A549 treated with ZK216348 at 1 μM for 4 hours (cell line): ENCODE results near the gene CDCP1. TPM values are rescaled to one million over a fixed set of nuclear protein-coding genes. Genes with fewer than 3 reads are reported as not detected.

Source experiments
- total RNA-seq: library from RNA; stranded (reverse); fragments of 200-300 nt; extraction: Qiagen RNA extraction; gene quantifications from 5 replicates; pipeline ENCODE4 v1.2.3, GENCODE V29; 2022; ENCODE audit warnings: low read depth

The CDCP1 gene
- total RNA-seq = 8.7 to 12.2 TPM (median 9.5 TPM) in 5 replicates

DNA sequence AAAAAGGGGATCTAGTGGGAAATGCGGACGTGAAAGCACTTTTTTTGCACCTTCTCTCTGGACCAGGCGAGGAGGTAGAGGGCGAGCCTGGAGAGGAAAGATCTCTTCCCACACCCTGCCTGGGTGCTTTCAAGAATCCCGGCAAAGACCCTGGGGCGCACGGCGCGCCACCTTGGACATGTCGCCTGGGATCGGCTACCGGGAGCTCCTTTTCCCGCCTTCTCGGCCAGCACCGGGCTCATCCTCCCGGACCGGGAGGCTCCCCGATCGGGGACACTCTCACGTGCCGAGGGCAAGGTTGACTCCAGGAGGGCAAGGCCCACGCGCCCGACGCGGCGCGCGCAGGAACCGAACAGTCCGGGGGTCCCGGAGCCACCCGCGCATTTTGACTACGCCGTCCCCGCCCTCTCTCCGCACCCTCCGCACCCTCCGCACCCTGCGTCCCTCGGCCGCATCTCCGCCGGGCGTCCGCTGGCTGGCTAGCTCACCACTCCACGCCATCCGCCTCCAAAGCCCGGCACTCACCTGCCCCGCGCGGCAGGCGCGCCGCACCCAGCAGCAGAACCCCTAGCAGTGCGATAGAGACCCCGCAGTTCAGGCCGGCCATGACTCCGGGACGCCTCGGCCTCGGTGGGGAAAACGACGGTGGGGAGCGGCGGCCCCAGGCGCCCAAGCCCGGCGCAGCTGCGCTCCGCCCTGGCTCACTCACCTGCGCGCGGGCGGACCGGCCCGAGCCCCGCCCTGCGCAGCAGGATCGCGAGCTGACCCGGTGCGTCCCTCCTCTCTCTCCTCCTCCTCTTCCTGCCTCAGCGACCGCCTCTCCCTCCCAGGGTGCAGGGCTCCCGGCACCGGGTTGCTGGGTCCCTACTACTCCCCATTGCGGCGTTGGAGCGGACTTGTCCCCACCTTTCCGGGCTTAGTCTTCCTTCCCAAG is at the start of gene CDCP1:
Gene CDCP1, minus strand, starts transcription at position 698 of the 934 bp plus-strand sequence. Its CDS starts 91 bp downstream, at position 607.

Other genes with a start within 250 kb of the CDCP1 start
- 34.3 to 46.4 TPM (median 40.3 TPM) in 5 replicates for gene ZDHHC3, start 170.2 kb downstream of the CDCP1 start, total RNA-seq
- gene EXOSC7, start 170.1 kb downstream of the CDCP1 start, total RNA-seq = 41.2 to 50.2 TPM (median 44.8 TPM) in 5 replicates
- gene CLEC3B, start 120.1 kb downstream of the CDCP1 start, total RNA-seq = 0.22 TPM in 1 of 5 replicates, not detected in the others
- 9.1 to 21.3 TPM (median 15.9 TPM) in 5 replicates for gene TMEM158, start 79.9 kb upstream of the CDCP1 start, total RNA-seq
- gene LARS2, start 242.2 kb upstream of the CDCP1 start, total RNA-seq = 9.0 to 11.0 TPM (median 9.9 TPM) in 5 replicates